HL-60 (cell line): Measurements from ENCODE around the gene PRDM10.
"Not testable (repeated sequence)": the region's sequence is repeated elsewhere in the genome, so short reads cannot be mapped to it uniquely, and the experiment has no call there.

ENCODE experiments used
- GABPA ChIP-seq: IDR thresholded peaks from 2 replicates; pipeline ENCODE4 v1.6.1; 2012; ENCODE audit warnings: low read depth
- POLR2AphosphoS5 ChIP-seq: IDR thresholded peaks from 2 replicates; pipeline ENCODE4 v1.6.1; 2012; ENCODE audit warnings: low read depth
- REST ChIP-seq: IDR thresholded peaks from 2 replicates; pipeline ENCODE4 v1.6.1; 2012; ENCODE audit warnings: low read depth; ENCODE audit not compliant: insufficient replicate concordance
- SPI1 ChIP-seq: IDR thresholded peaks from 2 replicates; pipeline ENCODE4 v1.6.1; 2012; ENCODE audit warnings: low read depth, mild to moderate bottlenecking, borderline replicate concordance
- TF ChIP-seq, protein P1 (sequence below): IDR thresholded peaks from one replicate; pipeline ENCODE4 v1.5.1; 2011; ENCODE audit warnings: low read length, control low read depth, inconsistent platforms; ENCODE audit not compliant: insufficient read depth

- TF ChIP-seq, protein P1, sequence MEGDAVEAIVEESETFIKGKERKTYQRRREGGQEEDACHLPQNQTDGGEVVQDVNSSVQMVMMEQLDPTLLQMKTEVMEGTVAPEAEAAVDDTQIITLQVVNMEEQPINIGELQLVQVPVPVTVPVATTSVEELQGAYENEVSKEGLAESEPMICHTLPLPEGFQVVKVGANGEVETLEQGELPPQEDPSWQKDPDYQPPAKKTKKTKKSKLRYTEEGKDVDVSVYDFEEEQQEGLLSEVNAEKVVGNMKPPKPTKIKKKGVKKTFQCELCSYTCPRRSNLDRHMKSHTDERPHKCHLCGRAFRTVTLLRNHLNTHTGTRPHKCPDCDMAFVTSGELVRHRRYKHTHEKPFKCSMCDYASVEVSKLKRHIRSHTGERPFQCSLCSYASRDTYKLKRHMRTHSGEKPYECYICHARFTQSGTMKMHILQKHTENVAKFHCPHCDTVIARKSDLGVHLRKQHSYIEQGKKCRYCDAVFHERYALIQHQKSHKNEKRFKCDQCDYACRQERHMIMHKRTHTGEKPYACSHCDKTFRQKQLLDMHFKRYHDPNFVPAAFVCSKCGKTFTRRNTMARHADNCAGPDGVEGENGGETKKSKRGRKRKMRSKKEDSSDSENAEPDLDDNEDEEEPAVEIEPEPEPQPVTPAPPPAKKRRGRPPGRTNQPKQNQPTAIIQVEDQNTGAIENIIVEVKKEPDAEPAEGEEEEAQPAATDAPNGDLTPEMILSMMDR: not testable (repeated sequence)
- TF ChIP-seq POLR2AphosphoS5, SPI1, REST, GABPA: not testable (repeated sequence)
These were observed 47.9 kb downstream of the PRDM10 start for GRCh38 chr11:129954703-129955102.
